B cell (primary cell): ENCODE data around the gene PRTG.

Source experiments
- EZH2 ChIP-seq: IDR thresholded peaks from 2 replicates; pipeline ENCODE4 v1.6.1; 2012; ENCODE audit warnings: borderline replicate concordance, low read depth, mild to moderate bottlenecking, moderate library complexity, low read length; ENCODE audit not compliant: insufficient read depth, poor library complexity, severe bottlenecking
- TF ChIP-seq, protein P1 (sequence below): fragments of 200-600 bp; IDR thresholded peaks from one replicate; pipeline ENCODE4 v1.8.0; 2022; ENCODE audit warnings: antibody characterized with exemption, mild to moderate bottlenecking

DNA sequence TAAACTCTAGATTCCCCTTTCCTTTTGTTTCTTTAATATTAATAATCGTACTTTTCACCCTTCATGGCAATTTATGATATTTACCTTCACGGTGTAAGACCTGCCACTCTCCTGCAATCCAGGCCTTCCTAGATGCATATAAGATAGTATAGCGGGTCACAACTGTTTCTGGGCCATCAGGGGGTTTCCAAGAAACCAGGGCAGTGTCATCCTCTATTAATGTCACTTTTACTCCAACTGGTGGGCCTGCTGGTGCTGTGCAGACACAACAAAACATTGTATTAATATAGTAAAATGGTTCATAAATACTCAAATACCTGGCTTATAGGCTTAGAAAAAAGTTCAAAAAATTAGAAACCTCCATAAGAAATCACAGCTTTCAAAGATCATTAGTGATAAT is 105.9 kb downstream of the PRTG start:
- TF ChIP-seq, protein P1, sequence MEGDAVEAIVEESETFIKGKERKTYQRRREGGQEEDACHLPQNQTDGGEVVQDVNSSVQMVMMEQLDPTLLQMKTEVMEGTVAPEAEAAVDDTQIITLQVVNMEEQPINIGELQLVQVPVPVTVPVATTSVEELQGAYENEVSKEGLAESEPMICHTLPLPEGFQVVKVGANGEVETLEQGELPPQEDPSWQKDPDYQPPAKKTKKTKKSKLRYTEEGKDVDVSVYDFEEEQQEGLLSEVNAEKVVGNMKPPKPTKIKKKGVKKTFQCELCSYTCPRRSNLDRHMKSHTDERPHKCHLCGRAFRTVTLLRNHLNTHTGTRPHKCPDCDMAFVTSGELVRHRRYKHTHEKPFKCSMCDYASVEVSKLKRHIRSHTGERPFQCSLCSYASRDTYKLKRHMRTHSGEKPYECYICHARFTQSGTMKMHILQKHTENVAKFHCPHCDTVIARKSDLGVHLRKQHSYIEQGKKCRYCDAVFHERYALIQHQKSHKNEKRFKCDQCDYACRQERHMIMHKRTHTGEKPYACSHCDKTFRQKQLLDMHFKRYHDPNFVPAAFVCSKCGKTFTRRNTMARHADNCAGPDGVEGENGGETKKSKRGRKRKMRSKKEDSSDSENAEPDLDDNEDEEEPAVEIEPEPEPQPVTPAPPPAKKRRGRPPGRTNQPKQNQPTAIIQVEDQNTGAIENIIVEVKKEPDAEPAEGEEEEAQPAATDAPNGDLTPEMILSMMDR, result no peak
- TF ChIP-seq EZH2, result no peak
